ENCODE measurements around the gene P2RY2.

Gene P2RY2

DNA sequence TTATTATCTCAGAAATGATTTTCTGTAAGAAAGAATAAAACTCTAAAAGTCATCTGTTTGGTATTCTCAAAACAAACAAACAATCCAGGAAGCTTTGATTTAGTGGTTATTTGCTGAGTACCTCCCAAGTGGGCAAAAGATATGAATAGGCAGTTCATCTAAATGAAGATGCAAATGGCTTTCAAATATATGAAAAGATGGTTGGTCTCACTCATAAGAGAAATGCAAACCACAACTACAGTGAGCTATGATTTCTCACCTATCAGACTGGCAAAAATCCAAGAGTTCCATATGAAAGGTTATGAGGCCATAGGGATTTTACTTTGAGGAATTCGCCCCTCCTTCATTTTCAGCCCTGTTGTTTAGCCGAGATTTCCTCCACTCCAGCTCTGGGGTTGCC is 11.3 kb upstream of the P2RY2 start:
- DNase-seq = peak; percentile 60

GRCh38 chr11:73209892-73210291 is 8.2 kb upstream of the P2RY2 start:
- no peak for DNase-seq

DNA sequence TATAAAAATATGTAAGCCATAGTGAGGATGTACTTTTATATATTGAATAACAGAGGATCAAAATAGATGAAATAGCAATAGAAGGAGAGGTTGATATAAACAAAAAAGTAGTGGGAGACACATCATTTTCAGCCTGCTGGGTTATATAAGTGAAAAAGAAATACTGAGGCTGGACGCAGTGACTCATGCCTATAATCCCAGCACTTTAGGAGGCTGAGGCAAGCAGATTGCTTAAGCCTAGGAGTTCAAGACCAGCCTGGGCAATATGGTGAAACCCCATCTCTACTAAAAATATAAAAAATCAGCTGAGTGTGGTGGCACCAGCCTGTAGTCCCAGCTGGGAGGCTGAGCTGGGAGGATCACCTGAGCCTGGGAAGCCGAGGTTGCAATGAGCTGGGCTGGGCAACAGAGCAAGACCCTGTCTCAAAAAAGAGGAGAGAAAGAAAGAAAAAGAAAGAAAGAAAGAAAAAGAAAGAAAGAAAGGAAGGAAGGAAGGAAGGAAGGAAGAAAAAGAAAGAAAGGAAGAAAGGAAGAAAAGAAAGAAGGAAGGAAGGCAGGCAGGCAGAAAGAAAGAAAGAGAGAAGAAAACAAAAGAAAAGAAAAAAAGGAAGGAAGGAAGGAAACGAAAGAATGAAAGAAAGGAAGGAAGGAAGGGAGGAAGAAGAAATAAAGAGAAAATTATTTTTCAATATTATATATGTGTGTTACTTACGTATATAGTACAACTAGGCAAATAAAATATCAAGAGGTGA is 7.0 kb upstream of the P2RY2 start:
- no peak for DNase-seq

DNA sequence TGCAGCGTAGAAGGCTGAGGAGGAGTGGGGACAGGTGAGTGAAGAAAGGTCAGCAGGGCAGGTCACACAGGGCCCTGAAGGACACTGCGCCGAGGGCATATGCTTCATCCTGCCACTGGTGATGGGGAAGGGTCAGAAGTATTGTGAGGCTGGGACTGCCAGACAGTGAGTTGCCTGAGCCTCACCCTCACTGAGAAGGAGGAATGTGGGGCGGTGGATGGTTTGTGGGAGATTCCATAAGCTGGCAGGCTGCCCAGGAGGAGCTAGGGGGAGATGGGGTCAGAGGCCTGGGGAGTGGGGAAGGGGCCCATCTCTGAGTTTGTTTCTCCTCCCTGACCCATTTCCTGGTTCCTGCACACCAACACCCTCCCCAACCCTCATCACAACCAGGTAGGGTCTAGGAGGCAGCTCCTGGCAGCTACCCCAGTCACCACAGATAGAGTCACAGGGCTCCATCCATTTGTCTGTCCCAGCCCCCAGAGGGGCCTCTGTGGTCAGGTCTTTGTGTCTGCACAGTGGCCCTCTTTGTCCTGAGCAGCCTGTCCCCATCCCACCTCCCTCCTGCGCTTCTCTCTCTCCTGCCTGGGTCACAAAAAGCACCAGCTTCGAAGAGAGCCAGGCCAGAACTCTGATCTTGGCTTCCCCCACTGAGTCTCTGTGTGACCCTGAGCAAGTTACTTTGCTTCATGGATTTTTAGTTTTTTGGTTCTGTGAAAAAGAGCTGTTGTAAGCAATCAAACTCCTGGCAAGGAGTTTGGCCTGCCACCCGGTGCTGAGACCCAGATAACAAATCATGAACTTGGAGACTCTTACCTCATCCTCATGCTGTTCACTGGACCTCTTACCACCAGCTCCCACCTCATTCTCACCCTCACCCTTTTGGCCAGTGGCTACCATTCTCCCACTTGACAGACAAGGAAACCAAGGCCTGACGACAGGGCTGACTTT is 4.6 kb upstream of the P2RY2 start:
- peak; percentile 70 for DNase-seq

DNA sequence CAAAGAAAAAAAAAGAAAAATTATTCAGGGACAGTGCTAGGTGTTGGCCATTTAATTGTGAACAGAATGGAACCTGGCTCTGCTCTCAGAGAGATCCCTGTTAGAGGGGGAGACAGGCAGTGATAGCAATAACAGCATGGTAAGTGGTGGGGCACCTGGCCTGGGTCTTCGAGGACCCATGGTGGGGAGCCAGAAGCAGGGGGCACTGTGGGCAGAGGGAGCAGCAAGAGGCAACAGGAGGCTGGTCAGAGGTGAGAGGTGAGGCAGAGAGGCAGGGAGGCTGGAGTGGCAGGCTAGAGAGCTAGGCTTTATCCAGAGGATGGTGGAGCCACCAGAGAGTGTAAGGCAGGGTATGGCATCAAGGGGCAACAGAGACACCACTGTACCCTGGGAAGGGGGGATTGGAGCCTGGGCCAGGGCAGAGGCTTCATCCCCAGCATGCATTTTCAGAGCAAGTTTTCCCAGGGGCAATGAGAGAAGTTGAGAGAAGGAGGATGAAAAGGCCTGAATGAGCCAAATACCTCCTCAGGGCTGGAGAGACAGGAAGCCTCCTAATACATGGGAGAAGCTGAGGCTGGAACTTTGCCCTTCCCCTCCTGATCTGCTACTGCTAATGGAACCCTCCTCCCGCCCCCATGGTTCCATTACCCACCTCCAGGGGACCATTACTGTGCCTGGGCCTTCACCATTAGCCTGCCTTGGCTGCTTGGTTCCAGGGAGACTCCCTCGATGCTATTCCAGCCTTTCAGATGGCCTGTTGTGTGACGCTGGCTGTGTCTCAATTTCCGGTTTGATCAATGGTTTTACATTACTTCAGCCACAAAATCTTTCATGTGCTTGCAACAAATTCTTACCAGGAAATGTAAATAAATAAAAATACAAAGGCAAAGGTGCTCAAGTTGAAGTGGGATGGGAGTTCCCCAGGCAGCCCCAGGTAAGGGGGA is 2.6 kb upstream of the P2RY2 start:
- DNase-seq = no peak

- no peak for DNase-seq
Observed at GRCh38 chr11:73216465-73216864, 1.6 kb upstream of the P2RY2 start.

- no peak for DNase-seq
Observed at GRCh38 chr11:73217131-73217809, 811 bp upstream of the P2RY2 start.

DNA sequence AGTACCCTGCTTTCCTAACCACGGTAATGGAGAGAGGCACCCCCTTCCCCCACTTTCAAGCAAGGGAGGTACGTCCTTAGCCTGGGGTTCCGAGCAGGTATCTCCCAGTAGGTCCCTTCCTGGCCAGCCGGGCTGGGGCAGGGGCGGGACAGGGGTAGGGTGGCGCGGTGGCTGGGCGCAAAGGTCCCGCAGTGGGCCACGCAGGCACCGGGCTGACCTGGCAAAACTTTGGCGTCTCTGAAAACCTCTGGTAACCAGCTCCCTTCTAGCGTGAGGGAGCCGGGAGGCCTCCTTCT is 323 bp upstream of the P2RY2 start:
- DNase-seq = no peak

- no peak for DNase-seq
Observed at GRCh38 chr11:73218830-73219215, 742 bp downstream of the P2RY2 start.

DNA sequence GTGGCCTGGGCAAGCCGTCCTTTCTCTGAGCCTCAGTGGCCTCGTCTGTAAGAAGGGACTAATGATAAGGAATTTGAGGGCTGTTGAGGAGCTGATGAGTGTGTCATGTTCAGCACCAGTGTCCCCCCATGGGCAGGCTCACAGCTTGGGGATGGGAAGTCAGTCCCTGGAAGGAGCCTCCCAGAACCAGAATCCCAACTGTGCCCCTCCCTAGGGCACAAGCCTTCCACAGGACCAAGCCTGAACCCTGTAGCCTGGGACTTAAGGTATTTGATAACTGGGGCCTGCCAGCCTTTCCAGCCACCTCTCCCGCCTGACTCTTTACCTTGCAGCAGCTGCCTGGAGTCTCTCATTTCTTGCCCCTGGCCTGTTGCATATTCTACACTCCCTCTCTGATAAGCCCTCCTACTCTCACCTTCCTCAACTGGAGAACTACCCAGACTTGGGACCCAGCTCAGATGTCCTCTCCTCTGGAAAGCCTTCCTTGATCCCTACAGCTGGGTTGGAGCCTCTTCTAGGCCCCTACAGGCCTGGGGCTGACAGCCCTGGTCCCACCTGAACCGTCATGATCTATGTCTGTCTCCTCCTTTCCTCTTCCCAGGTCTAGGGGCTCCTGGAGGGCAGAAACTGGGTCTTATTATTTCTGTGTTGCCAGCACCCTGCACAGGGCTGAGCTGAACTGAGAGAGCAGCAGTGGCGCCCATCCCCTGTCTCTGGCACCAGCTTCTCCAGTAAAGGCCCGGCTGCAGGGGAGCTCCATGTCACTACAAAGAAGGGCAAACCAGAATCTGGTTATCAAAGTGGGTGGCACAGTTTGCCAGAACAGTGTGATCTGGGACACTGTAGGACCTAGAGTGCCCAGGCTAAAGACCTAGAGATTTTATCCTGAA is 1.6 kb downstream of the P2RY2 start:
- DNase-seq = no peak

DNA sequence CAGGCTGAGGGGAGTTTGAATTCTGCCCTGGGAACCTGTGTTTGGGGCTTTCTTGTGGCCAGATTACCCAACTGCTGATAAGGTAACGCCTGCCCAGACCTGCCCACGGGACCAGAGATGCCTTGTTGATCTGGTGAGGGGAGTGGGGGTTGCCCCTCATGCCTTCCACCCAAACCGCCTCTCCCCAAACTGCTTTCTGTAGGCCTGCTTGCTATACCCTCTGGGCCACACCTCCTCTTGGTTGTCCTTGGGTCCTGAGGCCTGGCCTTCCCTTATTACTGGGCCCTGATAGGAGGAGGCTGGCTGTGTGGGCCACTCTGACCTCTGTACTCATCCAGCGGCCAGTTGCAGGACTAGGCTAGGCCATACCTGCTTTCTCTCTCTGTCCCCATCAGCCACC is 3.4 kb downstream of the P2RY2 start:
- DNase-seq = no peak

- no peak for DNase-seq
Observed at GRCh38 chr11:73221996-73222395, 3.9 kb downstream of the P2RY2 start.

GRCh38 chr11:73223998-73224730 is 6.1 kb downstream of the P2RY2 start:
- DNase-seq = no peak

- no peak for DNase-seq
Observed at GRCh38 chr11:73225001-73225686, 7.1 kb downstream of the P2RY2 start.

- DNase-seq = no peak
Observed at GRCh38 chr11:73225851-73226250, 7.8 kb downstream of the P2RY2 start.

- DNase-seq = no peak
Observed at GRCh38 chr11:73226297-73227006, 8.4 kb downstream of the P2RY2 start.

DNA sequence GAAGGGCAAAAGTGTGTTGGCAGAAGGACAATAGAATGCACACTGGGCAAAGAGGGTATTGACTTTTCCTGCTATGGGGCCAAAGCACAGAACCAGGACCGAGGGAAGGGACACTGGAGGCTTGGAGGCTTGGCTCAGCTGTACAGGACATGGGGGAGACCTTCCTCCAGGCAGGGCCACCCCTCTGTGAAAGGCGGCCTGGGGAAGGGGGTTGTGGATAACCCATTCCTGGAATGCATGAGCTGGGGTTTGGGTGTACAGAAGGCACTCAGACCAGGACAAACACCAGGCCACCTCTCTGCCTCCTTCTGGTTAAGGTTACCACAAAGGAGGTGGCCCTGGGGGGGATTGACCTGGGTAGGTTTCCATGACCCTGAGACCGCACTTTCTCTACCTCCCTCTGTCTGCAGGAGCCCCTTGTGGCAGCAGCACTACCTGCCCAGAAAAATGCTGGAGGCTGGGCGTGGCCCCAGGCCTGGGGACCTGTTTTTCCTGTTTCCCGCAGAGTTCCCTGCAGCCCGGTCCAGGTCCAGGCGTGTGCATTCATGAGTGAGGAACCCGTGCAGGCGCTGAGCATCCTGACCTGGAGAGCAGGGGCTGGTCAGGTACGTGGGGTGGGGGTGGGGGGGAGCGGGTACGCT is 9.6 kb downstream of the P2RY2 start:
- DNase-seq = no peak

DNA sequence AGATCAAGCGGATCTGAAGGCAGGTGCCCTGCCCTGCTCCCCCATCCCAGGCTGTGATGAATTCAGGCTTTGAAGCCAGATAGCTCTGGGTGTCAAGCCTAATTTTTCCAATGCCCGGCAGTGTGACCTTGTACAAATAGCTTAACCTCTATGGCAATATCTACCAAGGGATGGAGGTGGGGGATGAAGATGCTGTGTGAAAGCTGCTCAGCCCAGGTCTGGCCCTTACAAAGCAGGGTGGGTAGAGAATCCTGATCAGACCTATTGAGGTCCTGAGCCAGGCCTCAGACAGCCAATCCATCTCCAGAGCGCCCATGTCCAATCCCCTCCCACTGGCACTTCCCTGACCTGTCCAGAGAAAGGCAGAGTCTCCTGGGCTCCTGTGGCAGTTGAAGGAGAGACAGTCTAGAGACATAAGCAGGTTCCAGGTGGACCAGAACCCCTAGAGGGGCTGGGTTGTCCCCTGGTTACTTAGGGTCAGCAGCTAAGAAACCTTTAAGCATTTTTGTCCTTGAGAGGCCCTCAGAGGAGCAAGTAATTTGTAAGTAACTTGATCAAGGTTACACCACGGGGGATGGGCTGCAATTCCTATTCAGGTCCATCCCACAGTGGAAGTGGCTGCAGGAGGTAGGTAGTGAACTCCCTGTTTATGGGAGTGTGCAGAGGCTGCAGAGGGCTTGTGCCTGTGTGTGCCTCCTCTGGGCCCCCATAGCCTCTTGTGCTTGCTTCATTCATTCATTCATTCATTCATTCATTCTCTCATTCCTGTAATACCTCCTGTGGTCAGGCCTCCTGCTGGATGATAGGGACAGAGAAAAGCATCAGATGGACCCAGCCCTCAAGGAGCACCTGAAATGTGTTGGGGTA is 10.4 kb downstream of the P2RY2 start:
- DNase-seq = no peak

Data from NCI-H226 (cell line).